ENCODE data around the gene SLC46A3. TPM values are rescaled to one million over a fixed set of nuclear protein-coding genes. Genes with fewer than 3 reads are reported as not detected.
A peak's percentile ranks its signal among the peaks of the same experiment; 100 is the strongest.
"Not testable (repeated sequence)": the region's sequence is repeated elsewhere in the genome, so short reads cannot be mapped to it uniquely, and the experiment has no call there.

Gene SLC46A3
- total RNA-seq, 1 donor from 2014 or later, result 3.4 TPM

- TF ChIP-seq CTCF (IDR thresholded peaks at IDR 0.05; ENCODE audit: insufficient read depth, low read length, poor library complexity, severe bottlenecking), result no peak
- no peak for DNase-seq (ENCODE audit: low read depth)
- Histone ChIP-seq H3K36me3 (ENCODE audit: control insufficient read depth, insufficient read depth, low read length) (no peaks in the 10 kb centered on the region), H3K4me3 (ENCODE audit: low read depth, low read length) (no peak overlapping the region), H3K27me3 (ENCODE audit: control insufficient read depth, insufficient read depth, low read length) (no peaks in the 10 kb centered on the region)
Measured at GRCh38 chr13:28705461-28706083, 13.2 kb downstream of the SLC46A3 start.

GRCh38 chr13:28704919-28705318 lies 13.9 kb downstream of the SLC46A3 start:
- no peak for DNase-seq (ENCODE audit: low read depth)
- TF ChIP-seq CTCF (IDR thresholded peaks at IDR 0.05; ENCODE audit: insufficient read depth, low read length, poor library complexity, severe bottlenecking), result no peak
- Histone ChIP-seq H3K4me3 (ENCODE audit: low read depth, low read length) (no peak overlapping the region), H3K36me3 (ENCODE audit: control insufficient read depth, insufficient read depth, low read length) (no peaks in the 10 kb centered on the region), H3K27me3 (ENCODE audit: control insufficient read depth, insufficient read depth, low read length) (no peaks in the 10 kb centered on the region)

- Histone ChIP-seq H3K4me3 (ENCODE audit: low read depth, low read length) (no peak overlapping the region), H3K36me3 (ENCODE audit: control insufficient read depth, insufficient read depth, low read length) (no peaks in the 10 kb centered on the region), H3K27me3 (ENCODE audit: control insufficient read depth, insufficient read depth, low read length) (no peaks in the 10 kb centered on the region)
- TF ChIP-seq CTCF (IDR thresholded peaks at IDR 0.05; ENCODE audit: insufficient read depth, low read length, poor library complexity, severe bottlenecking), result no peak
- no peak for DNase-seq (ENCODE audit: low read depth)
Measured at GRCh38 chr13:28704282-28704681, 14.5 kb downstream of the SLC46A3 start.

GRCh38 chr13:28699246-28699645 lies 19.5 kb downstream of the SLC46A3 start:
- H3K36me3 ChIP-seq (ENCODE audit: control insufficient read depth, insufficient read depth, low read length), result no peaks in the 10 kb centered on the region
- DNase-seq (ENCODE audit: low read depth), result no peak
- no peak for TF ChIP-seq CTCF (IDR thresholded peaks at IDR 0.05; ENCODE audit: insufficient read depth, low read length, poor library complexity, severe bottlenecking)
- no peaks in the 10 kb centered on the region for H3K27me3 ChIP-seq (ENCODE audit: control insufficient read depth, insufficient read depth, low read length)
- no peak overlapping the region for H3K4me3 ChIP-seq (ENCODE audit: low read depth, low read length)

GRCh38 chr13:28697441-28697840 lies 21.3 kb downstream of the SLC46A3 start:
- no peak for TF ChIP-seq CTCF (IDR thresholded peaks at IDR 0.05; ENCODE audit: insufficient read depth, low read length, poor library complexity, severe bottlenecking)
- no peaks in the 10 kb centered on the region for H3K27me3 ChIP-seq (ENCODE audit: control insufficient read depth, insufficient read depth, low read length)

GRCh38 chr13:28693605-28694491 lies 24.9 kb downstream of the SLC46A3 start:
- peak overlapping the region; percentile 7 for H3K4me3 ChIP-seq (ENCODE audit: low read depth, low read length)
- H3K27me3 ChIP-seq (ENCODE audit: control insufficient read depth, insufficient read depth, low read length); H3K36me3 ChIP-seq (ENCODE audit: control insufficient read depth, insufficient read depth, low read length); DNase-seq (ENCODE audit: low read depth): not testable (repeated sequence)

More at GRCh38 chr13:28697441-28697840, 21.3 kb downstream of the SLC46A3 start:
- Histone ChIP-seq H3K36me3 (ENCODE audit: control insufficient read depth, insufficient read depth, low read length) (no peaks in the 10 kb centered on the region), H3K4me3 (ENCODE audit: low read depth, low read length) (no peak overlapping the region)
- DNase-seq (ENCODE audit: low read depth), result no peak

Data from kidney epithelial cell (primary cell).